GM18907 (cell line): ENCODE data around the gene ZFYVE28.

Source experiments
- ATAC-seq: cut with Tn5 transposase; IDR thresholded peaks from one replicate; pipeline ENCODE4 v1.9.1; 2021; ENCODE audit warnings: mild to moderate bottlenecking, moderate library complexity; ENCODE audit not compliant: unreplicated experiment

Gene ZFYVE28

GRCh38 chr4:2412534-2412884 is 5.9 kb downstream of the ZFYVE28 start:
- ATAC-seq = peak; percentile 25

DNA sequence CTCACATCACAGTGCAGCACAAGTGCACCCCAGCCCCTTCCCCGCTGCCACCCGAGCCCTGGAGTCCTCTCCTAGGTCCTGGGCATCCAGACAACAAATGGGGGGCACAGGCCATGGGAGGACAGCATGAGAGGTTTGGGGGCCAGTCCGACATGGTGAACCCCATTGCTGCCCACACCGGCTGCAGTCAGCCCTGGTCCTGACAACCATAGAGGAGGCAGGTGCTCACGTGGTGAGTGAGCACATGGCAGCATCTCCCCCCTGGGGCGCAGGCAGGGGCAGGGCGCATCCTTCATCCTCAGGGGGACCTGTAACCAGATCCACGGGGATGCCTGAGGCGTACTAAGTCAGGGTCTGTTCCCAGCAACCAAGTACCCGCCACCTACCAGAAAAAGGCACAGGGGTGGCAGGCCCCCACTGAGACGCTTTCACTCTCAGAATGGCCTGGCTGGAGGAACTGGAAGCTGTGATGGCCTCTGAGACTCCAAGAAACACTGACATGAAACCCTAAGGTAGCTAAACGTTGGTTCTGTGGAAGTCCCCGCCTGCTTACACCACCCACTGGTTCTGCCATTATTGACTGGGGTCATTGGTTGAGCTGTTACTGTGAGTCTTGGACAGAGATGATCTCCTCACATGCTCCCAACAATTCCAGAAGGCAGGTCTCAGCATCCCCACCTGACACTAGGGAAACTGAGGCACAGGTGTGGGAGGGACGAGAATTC is 6.5 kb downstream of the ZFYVE28 start:
- ATAC-seq = no peak

DNA sequence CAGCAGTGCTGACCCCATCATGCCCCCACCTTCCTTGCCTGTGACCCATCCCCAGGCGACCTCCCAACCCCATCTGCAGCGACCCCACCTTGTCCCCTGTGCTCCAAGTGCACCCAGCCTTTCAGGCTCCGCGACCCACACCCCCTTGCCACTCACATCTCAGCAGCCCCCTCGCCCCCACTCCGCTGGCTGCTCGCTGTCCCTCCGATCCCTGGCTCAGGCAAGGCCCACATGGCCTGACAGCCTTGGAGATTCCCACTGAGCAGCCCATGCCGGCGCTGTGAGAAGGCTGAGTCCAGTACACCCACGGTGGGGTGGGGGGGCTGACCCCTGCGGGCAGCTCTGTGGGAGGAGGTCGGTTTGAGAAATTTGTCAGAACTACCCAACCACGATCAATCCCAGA is 9.1 kb downstream of the ZFYVE28 start:
- ATAC-seq = no peak

DNA sequence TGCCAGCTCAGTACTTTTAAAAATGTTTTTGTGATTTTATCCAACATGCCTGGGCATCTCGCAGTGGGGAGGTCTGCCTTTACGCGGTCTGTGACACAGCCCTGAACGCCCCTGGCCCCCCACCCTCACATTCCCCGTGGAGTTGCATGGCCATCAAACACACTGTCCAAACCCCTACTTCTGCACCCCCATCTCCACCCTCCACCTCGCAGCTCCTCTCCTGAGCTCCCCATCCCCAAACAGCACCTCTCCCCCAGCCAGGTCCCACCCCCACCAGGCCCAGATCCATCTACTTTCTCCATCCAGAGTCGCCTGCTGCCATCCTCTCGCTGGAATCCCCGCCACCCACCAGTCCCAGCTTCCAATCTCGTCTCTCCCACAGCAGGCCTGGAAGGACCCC is 9.5 kb downstream of the ZFYVE28 start:
- no peak for ATAC-seq

- ATAC-seq = no peak
Observed at GRCh38 chr4:2408401-2408958, 10.0 kb downstream of the ZFYVE28 start.

GRCh38 chr4:2407991-2408342 is 10.5 kb downstream of the ZFYVE28 start:
- no peak for ATAC-seq

DNA sequence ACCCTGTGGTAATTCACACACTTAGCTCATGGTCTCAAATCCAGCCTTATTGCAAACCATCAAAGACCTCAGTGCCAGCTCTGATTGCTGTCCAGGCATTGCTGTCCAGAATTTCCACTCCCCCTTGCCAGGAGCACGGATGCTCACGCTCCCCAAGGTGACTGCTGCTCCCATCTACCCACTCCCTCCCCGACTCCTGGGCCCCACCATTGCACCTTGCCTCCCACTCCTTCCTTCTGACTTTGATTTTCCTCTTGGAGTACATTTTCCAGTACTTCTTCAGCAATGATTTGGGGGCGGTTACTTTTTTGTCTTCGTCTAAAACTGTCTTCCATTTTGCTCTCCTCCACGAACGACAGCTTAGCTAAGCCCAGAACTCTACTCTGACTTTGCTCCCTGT is 11.5 kb downstream of the ZFYVE28 start:
- ATAC-seq = no peak

GRCh38 chr4:2406406-2406805 is 12.0 kb downstream of the ZFYVE28 start:
- no peak for ATAC-seq

DNA sequence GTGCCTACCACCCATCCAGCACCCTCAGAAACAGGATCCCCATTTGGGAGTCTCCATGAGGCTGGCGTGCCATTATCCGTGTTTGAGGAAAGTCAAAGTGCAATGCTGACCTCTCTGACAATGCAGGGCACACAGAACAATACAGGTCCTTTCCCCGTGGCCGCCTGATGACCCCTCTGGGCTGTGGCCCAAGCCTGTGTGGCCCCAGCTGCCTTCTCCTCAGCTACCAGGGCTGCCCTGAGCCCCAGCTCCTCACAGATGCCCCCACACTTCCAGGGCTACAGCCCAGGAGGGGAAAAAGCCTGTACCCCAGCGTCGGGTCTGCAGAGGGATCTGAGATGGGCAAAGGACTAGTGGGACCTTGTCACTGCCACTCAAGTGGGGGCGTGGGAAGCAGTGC is 15.5 kb downstream of the ZFYVE28 start:
- ATAC-seq = no peak

- no peak for ATAC-seq
Observed at GRCh38 chr4:2402048-2402842, 16.2 kb downstream of the ZFYVE28 start.

DNA sequence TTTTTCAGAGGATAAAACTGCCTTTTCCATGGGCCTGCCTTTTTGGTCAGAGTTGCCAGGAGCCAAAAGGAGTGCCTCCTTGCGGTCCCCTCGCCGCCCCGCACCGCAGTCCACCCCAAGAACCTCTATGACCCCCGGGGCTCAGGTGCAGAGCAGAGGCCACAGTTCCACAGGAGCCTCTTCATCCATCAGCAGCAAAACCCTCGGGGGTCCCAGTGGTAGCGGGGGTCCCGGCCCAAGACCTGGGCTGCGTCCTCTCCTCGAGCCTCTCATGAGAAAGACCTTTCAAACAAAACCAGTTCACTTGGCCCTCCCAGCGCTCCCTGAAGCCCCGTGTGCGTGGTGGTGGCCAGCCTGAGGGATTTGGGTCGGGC is 16.8 kb downstream of the ZFYVE28 start:
- no peak for ATAC-seq

GRCh38 chr4:2400841-2401609 is 17.4 kb downstream of the ZFYVE28 start:
- ATAC-seq = no peak

DNA sequence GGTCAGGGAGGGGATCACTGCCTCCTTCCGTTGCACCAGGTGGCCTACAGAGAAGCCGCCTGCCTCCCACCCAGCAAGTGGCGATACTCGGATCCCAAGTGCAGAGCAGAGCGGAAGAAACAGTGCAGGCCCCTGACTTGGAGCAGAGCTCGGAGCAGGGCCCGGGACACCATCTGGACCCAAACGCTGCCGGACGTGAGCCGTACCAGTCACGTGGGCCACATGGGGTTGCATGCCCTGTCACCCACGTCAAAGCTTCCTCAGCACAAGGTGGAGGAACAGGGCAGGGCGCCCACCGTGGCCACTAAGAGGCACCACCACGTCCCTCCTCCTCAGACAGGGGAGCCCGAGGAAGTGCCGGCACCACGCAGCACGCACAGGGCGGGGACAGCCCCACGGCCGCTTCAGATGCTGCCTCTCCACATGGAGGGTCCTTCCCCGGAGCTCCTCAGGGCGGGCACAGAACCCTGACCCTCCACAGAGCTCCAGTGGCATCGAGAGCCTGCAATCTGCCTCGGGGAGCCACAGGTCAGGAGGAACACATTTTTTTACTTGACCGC is 18.7 kb downstream of the ZFYVE28 start:
- no peak for ATAC-seq

GRCh38 chr4:2399216-2399615 is 19.2 kb downstream of the ZFYVE28 start:
- ATAC-seq = no peak

GRCh38 chr4:2397596-2398379 is 20.7 kb downstream of the ZFYVE28 start:
- ATAC-seq = no peak

DNA sequence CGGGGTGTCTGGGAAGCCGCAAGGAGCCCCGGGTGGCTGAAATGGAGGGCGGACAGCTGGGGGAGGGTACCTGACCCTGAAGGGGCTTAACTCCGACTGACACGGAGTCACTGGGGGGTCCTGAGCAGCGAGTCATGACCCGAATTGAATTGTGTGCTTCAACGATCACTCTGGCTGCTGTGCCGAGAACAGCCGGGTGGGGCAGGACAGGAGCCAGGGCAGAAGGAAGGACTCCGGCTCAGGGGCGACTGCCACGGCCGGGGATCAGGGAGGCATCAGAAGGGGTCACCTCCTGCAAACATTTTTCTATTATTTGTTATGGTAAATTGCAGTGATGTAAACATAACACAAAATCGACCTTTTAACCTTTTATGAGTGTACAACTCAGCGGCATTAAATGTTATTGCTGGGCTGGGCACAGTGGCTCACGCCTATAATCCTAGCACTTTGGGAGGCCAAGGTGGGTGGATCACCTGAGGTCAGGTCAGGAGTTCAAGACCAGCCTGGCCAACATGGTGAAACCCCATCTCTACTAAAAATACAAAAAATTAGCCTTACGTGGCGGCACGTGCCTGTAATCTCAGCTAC is 21.6 kb downstream of the ZFYVE28 start:
- ATAC-seq = no peak

DNA sequence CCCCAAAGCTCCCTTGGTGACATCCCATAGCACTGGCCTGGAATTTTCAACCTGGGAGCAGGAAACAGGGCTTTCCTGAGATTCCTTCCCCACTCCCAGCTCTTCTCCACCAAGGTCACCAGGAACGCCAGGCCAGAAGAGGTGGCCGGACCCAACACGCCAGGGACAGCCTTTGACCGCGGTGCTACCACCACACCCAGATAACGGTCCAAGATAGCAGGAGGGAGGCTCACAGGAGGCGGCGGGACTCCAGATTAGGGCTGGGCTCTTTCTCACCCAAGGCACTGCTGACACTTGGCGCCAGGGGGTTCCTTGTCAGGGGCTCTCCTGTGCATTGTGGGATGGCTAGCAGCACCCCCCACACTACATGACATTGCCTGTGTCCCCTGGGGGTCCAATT is 22.9 kb downstream of the ZFYVE28 start:
- ATAC-seq = no peak

DNA sequence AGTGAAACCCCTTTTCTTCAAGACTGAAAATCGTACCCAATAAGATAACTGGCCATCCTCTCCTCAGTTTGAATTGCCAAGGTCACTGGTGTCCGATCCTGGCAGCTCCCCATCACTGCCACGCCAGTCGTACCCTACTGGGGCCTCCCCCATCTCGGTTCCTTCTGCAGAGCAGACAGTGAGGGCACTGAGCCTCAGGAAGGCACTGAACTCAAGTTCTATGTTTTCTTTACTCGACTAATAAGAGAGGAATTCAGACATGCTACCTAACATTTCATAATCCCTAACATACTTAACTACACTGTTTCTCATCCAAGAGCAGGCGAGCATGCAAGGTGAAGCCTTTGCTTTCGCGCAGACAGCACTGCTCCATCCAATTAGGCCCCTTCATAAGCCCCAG is 23.4 kb downstream of the ZFYVE28 start:
- no peak for ATAC-seq

GRCh38 chr4:2394528-2394927 is 23.9 kb downstream of the ZFYVE28 start:
- ATAC-seq = no peak
